ELR (cell line): ENCODE results near the gene THSD4.

Source experiments
- DNase-seq: peaks from one replicate; pipeline ENCODE4 v3.0.0-alpha.2; 2015; ENCODE audit warnings: low read depth

The THSD4 gene

DNA sequence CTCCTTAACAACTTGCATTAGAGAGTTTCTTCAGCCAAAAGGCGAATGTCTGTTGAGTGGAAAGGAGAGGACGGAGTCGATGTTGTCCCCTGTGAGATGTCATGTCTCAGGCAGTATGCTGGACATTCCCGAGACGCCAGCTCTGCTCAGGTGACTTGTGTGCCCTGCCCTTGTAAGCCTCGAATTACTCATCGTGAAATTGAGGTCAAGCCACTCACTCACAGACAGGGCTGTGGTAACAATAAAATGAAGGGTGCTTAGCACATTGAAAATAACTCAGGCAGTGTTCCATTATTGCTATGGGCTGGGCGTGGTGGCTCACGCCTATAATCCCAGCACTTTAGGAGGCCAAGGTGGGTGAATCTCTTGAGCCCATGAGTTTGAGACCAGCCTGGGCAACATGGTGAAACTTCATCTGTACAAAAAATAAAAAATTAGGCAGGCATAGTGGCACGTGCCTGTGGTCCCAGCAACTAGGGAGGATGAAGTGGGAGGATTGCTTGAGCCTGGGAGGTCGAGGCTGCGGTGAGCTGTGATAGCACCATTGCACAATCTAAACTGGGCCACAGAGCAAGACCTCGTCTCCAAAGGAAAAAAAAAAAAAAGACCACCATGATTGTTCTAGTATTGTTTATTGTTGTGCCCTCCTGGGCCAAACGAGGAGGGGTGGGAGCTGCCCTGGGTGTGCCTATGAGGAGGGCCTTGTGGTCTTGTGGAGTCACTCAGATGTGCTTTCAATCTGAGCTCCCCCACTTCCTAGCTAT is 214.4 kb downstream of the THSD4 start:
- peak; percentile 61 for DNase-seq

DNA sequence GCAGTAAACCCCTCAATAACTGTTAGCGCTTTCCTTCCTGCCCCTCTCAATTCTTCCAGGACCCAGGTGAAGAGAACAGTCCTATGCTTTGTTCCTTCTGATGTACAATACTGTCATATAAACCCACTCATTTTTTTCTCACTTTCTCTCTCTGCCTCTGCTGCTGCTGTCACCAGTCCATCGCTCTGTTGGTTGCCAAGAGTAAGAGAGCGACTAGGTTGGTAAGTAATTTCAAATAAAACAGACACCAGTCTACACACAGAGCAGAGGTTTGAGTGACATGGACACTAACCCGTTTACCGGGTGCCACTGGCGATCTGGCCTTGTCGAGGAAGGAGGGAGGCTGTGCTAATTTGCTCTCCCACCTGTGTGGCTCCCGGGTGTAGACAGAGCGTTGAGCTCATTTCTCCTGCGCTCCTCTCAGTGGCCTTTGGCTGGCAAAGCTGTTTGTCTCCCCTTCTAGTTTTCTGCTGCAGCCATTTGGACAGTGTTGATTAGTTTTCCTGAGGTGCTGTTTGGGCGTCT is 215.4 kb downstream of the THSD4 start:
- DNase-seq: no peak

DNA sequence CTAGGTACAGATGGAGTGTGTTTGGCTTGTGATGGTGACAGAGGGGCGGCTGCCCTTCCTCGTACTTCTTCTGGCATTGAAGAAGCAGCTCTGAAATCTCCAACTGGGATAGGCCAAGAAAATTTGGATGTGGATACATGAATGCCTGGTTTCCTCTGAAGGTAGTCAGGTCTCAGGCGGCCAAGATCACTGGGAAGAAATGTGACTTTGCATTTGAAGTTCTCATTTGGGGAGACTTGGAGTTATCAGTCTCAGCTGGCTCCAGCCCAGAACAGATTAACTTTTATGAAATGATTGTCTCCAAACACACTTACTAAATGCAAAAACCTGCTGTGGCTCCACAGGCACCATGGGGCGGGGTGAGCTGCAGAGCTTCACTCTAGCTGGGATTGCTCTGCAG is 215.9 kb downstream of the THSD4 start:
- DNase-seq: no peak

DNA sequence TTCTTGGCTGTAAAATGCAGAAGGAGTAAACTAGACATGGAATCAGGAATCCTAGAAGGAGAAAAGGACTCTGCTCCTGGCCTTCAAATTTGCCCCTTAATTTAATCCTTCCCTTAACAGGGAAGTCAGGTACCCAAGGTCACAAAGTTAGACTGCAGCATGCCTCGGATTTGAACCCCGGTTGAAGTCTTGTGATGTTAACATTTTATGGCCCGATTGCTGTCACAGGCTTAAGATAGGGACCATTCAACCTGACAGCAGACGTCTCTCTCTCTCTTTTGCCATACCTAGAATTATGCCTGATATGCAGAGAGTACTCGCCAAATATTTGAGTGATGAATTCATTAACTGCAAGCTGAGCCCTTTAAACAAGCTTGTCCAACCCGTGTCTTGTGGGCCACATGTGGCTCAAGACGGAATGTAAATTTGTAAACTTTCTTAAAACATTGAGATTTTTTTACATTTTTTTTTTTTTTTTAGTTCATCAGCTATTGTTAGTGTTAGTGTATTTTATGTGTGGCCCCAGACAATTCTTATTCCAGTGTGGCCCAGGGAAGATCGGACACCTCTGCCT is 217.2 kb downstream of the THSD4 start:
- DNase-seq: peak; percentile 44

DNA sequence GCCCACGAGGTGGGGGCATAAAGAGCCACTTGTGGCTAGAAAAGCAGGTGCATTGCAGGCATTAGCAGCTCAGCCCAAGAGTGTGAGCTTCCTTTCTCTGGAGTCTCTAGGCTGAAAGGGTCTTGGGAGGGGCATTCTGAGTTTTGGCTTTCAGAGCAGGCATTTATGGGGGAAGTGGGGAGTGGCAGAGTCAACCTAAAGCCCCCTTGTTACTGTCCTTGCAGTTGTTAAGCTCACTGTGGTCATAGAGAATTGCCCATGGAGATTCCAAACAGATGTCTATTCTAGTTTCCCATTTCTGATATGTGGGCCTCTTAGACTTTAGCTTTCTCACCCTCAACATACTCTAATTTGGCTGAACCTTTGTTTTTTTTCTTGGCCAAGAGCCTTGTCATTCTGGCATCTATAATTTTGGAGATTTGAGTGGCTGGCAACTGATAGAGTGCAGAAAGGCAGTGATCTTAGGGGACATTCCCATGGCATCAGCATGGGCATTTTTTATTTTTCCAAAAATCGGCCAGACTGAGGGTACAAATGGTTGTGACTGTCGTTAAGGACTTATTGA is 217.9 kb downstream of the THSD4 start:
- DNase-seq: no peak

DNA sequence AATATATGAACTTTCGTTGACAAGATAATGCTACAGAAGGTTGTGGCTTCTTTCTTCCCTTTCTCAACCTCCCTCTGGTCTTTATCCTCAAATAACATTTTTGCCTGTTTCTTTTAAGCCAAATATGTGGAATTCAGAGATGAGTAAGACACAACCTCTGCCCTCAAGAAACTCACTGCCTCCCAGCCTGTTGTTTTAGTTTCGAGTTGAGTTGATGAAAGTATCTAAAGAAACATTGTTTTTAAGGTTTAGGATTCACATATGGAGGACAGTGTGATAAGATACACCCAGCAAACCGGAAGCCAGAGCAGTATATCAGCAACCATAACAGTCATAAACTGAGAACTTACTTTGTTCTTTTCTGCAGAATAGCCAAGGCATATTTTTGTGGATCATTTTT is 218.6 kb downstream of the THSD4 start:
- DNase-seq: peak; percentile 54

DNA sequence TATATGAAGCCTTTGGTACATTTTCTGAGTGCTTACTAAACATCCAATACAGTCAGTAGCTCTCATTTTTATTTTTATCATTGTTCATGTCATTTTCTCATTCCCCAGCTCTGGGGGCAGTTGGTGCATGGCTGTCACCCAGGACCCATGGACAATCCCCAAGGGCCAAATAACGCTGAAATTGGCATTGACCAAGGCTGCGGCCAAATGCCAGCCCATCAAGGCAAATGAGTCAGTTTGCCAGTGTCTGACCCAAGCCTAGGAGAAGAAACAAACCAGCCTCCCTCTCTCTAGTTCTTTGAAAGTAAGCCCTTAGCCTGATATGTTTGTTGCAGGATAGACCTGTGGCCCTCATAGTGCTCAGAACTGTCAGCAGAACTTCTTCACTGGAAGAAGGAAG is 219.2 kb downstream of the THSD4 start:
- DNase-seq: no peak

DNA sequence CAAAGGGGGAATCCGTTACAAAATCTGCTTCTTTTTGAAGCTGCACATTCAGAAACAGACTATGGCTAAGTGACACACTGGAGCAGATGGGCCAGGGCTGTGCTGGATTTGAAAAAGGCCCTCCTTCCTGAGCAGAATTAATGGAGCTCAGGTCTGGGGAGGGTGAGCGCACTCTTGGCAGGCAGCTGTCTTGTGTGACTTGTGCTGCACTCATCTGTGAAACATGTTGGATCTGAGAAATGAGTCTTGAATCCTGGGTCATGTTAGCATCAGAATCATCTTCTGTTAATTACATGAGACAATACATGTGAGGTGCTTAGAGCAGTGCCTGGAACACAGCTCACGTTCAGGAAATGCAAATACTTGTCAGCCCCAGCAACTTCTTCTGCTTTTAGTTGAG is 219.6 kb downstream of the THSD4 start:
- no peak for DNase-seq

DNA sequence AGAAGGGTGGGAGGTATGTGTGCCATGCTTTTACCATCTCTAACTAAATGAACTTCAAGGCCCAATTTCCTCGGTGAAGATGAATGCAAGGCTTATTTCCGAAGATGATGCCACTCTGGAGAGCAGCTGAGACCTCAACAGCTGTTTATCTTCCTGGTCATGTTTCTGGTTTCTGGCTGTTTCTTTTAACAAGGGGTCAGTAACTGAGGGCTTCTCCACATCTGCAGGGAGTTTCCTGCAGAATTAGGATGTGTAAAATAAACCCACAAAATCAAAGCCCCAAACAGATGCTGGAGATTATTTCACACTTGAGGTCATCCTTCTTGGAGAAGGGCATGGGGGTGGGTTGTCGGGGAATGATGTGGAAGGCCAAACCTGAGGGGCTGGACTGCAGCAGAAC is 220.3 kb downstream of the THSD4 start:
- no peak for DNase-seq

DNA sequence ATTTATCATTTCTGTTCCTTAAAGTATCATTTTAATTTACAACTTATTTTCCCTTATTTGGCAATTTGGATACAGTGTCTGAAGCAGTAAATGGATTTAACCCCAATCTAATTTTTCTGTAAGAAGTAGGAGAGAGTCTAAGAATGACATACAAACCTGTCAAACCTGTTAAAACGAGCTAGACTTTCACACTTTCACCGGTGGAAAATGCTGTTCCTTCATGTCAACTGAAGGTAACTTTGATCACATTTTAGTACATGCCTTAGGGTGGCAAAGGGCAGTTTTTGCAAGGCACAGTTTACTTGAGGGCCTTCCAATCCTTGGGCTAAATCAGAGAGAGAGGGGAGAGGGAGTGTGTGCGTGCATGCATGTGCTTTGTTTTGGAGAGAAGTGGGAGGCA is 221.4 kb downstream of the THSD4 start:
- no peak for DNase-seq

DNA sequence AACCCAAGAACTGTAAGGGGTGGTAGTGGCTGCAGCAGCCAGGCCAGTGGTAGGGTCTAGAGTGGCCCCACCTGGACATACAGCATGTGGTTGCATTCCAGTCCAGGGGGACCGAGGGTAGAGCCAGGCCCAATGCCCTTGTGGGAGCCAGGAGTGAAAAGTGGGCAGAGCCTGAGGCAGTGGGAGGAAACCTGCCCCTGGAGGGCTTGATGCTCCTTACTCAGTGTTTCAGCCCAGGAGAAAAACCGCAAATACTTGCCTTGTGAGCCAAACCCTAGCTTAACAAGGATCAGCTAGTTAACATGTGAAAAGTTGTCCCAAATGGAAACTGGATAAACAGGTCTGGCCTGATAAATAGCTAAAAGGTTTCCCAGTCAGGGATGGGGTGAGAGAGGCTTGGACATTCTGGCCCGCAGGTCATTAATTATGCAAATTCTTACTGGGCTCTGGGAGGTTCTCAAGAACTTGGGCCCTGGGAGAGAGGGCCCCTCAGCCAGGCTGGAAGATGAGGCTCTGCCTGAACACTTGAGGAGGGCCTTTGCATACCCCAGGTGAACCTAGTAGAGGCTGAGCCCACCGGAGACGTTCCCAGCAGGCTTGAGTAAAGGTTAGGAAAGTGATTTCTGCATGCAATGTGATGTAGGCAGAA is 222.1 kb downstream of the THSD4 start:
- peak; percentile 28 for DNase-seq

DNA sequence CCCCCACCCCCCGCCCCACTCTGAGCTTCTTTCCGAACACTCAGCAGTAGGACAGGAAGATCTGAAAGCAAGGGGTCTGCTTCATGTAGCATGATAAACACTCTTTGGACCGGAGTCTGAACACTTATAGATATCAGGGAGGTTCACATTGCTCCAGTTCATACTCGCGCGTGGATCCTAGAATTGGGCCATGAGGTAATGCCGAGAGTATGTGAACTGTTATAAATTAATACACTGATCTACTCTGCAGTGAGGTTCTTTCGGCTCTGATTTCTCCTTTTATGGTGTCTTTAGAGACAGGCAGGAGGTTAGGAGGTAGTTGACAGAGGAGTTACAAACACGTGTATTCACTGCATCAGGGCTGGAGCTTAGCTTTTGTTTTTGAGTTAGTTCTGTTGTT is 223.0 kb downstream of the THSD4 start:
- DNase-seq: no peak

DNA sequence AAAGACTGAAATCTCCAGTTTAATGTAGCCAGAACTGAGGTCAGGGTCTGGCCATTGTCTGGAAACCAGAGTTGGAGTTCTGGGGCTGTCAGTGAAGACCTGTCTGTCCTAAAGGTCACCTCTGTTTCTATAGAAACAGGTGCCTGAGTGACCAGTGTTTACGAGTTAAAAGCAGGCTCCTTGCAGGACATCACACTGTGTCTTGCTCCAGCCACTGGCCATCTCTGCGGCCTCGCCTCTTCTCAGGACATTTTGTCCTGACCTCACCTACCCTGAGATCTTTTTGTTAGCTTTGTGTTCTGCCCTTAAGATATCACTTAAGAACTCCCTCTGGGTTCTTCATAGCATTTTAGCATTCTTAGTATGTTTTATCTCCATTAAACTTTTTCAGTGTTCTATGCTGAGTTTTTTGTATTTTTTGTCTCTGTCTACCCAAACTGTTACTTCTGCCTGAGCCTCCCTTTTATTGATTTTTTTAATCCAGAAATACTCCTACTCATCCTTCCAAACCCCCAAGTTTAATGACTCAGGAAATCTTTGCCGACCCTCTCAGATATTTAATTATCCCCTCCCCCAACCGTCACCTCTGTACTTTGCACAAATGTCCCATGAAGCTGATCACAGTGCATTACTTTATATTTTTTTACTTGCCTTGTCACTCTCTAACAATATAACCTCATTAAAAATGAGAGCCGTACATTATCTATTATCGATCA is 223.7 kb downstream of the THSD4 start:
- DNase-seq: no peak

DNA sequence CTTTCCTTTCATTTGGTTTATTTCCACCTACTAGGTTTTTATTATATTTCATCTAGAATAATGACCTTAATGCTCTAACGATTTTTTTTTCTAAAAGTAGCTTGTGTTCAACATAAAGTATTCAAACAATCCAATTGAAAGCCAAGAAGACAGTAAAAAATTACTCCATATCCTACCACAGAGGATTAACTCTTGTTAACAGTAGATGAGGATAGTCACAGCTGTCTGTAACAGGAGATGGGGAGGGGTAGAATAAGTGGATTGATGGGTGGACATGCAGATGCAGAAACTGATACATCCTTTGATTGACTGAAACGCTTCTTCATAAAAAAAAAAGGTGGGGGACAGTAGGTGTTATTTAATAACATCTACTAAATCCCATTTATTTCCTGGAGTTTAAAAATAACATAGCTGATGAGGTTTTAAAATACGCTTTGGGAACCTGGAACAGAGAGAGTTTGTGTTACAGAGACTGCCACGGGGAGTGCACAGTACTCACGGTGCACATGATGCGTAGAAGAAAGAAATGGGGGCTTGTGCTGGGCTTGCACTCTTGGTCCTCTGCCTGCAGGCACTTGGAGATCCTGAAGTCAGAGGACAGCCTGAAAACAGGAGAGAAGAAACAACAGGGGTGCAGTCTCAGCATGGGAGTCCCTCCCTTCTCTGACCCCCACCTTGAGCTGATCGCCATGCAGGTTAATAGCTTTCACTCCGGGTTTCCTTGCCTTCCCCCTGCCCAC is 226.7 kb downstream of the THSD4 start:
- no peak for DNase-seq

DNA sequence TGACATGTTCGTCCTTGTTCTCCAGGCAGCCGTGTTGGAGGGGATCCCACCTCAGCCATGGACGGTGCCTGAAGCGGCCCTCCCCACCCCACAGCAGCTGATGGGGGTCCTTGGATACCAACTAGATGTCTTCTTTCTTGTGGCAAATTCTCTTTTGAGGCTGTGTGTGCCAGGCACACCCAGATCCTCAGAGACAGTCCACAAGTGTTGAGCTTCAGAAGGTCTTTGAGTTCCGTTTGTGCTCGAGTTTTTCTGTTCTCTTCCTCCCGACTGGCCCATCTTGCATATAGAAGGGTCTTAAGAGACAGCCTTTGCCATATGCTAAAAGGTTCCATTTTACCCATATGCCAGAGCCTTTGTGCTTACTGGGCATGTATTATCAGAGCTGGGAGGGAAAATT is 227.4 kb downstream of the THSD4 start:
- no peak for DNase-seq

DNA sequence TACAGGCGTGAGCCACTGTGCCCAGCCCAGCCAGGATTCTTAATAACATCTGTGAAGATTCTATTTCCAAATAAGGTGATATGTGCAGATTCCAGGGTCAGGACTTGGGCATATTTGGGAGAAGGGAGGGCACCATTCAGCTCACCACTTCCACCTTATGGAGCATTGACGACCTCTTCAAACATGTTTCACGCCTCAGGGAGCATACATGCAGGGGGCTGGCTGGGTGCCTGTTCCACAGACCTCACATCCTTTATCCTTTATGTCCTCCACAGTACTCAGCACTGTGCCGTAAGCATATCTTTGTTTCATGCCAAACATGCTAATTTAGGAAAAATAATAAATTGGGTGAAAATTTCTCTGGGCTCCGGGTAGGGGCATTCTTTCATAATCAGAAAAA is 229.0 kb downstream of the THSD4 start:
- DNase-seq: no peak

DNA sequence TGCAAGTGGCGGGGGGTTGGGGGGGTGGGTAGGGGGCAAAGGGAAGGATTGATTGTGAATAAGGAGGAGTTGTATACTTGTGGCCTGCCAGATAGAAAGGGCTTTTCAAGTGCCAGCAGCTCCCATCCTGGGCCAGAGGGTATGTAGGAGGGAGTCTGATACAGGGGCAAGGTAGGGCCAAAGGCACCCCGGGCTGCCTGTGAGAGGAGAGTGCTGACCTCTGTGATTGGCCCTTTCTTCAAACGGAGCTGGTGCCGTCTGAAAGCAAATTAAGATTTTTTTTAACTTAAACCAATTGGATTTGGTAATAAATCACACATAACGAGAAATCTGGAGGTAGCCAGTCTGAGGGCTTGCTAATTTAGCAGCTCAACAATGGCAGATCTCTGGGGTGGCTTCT is 229.9 kb downstream of the THSD4 start:
- DNase-seq: no peak

DNA sequence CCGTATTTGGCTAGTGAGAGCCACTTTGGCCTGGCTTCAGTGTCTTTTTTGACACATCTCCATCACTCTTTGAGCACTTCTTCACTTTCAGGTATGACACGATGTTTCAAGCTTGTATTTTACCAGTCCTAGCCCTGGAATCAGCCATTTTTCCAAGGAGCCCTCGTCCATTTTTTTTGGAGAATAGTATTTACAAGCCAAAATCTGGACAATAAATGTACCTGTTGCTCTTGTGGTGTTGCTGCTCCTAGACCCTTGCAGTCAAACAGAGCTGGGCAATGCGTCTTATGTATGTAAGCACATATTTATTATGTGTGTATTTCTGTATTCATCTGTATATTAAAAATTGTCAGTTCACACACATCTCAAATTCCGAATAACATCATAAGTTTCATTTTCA is 231.2 kb downstream of the THSD4 start:
- DNase-seq: no peak

DNA sequence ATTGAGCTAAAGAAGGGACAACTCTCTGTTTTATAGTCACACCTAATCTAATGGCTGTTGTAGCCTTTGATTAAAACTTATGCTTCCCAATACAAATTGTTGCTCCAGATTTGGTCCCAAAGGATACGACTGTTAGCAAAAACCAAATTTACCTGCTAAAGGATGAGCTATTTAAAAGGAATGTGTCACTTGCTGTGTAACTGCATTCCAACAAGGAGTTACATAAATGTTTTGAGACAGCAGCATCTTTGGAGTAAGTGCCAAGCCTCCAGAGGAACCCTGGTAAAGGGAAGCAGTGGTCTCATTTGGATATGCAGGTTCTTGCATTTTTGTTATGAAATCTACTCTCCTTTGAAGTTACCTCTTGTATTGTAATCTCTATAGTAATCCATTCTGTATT is 233.3 kb downstream of the THSD4 start:
- no peak for DNase-seq

DNA sequence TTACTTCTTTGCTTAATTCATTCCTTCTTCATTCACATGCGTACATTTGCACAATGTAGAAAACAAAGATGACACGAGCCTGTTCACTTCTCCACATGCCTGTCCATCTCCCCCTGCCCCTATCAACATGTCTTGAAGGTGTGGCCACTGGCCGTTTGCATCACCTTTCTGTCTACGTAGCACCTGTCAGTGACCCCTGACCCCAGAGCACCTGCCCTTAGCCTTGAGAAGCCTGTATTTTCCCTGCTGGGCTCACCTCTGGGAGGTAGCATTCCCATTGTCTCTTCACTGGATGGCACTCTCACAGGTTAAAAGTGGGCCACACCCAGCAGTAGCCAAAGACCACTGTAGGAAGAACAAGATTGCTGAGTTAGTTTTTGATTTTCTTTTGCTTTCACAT is 234.1 kb downstream of the THSD4 start:
- DNase-seq: no peak

DNA sequence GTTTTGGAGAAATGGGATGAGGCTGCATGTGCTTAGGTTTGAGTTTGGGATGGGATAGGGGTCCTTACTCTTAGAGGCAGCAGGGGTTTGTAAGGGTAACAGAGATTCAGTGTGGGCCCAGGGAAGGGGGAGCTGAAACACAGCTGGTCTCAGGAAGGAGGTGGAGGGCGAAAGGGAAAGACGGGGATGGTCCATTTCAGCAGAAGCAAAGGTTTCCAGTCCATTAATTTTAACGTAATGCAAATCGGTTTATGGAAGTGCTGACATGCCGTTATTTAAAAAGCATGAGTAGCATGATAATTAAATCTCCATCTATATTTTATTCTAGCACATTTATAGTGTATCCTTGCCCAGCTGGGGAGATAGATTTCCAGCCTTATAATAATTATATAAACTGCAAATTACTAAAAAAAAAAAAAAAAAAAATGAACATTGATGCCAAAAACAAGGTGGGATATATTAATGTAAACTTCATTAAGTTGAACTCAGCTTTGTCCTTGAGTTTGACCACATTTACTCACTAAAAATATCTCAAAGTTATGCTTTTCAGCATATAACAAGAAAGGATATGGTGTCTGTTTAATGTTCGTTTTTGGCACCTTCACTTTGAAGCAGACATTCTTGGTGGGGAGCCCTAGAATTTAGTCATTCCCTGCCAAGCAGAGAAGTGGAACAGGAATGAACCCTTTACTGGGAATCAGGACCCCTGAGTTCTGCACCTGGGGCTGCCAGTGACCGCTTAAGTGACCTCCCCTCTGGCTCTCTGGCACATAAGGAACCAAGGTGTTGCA is 234.7 kb downstream of the THSD4 start:
- no peak for DNase-seq
